GM23338 (cell line): ENCODE results near the gene SULT1A1. TPM values are rescaled to one million over a fixed set of nuclear protein-coding genes. Genes with fewer than 3 reads are reported as not detected.

Source experiments
- ATAC-seq: fragments of 200-7000 bp; cut with Tn5 transposase; 3 replicates; pipeline ENCODE4 v1.9.1; 2020
- DNase-seq: peaks from one replicate; pipeline ENCODE4 v3.0.0-alpha.2; 2015; ENCODE audit warnings: low spot score
- H2AFZ ChIP-seq: fragments of 200-600 bp; sonication (generic); 2 replicates; pipeline ENCODE4 v1.8.0; 2016; ENCODE audit warnings: antibody characterized with exemption, mild to moderate bottlenecking, moderate library complexity
- H3F3A ChIP-seq: fragments of 200-600 bp; sonication (generic); replicated peaks from 2 replicates; pipeline ENCODE4 v1.8.0; 2017; ENCODE audit warnings: antibody characterized with exemption, mixed run types, low read depth
- H3K27ac ChIP-seq: fragments of 200-600 bp; sonication (generic); 2 replicates; pipeline ENCODE4 v1.6.1; 2016; ENCODE audit warnings: low read depth
- H3K27me3 ChIP-seq: fragments of 200-600 bp; sonication (generic); 2 replicates; pipeline ENCODE4 v1.8.0; 2016; ENCODE audit warnings: mild to moderate bottlenecking, mixed run types, moderate library complexity; ENCODE audit not compliant: insufficient read depth
- H3K36me3 ChIP-seq: fragments of 200-600 bp; sonication (generic); 2 replicates; pipeline ENCODE4 v1.8.0; 2016; ENCODE audit warnings: mild to moderate bottlenecking; ENCODE audit not compliant: insufficient read depth
- H3K4me1 ChIP-seq: fragments of 200-600 bp; sonication (generic); 2 replicates; pipeline ENCODE4 v1.8.0; 2016; ENCODE audit warnings: mild to moderate bottlenecking, moderate library complexity; ENCODE audit not compliant: insufficient read depth
- H3K4me2 ChIP-seq: fragments of 200-600 bp; sonication (generic); 2 replicates; pipeline ENCODE4 v1.7.1; 2017; ENCODE audit warnings: mixed run types
- H3K4me3 ChIP-seq: fragments of 200-600 bp; sonication (generic); 2 replicates; pipeline ENCODE4 v1.6.1; 2016; ENCODE audit warnings: mixed run types
- H3K79me2 ChIP-seq: fragments of 200-600 bp; sonication (generic); replicated peaks from 2 replicates; pipeline ENCODE4 v1.8.0; 2017; ENCODE audit warnings: mild to moderate bottlenecking; ENCODE audit not compliant: insufficient read depth
- H3K9me2 ChIP-seq: fragments of 200-600 bp; sonication (generic); 2 replicates; pipeline ENCODE4 v1.8.0; 2017; ENCODE audit not compliant: insufficient read depth
- H4K20me1 ChIP-seq: fragments of 200-600 bp; sonication (generic); replicated peaks from 2 replicates; pipeline ENCODE4 v1.8.0; 2017; ENCODE audit warnings: mild to moderate bottlenecking; ENCODE audit not compliant: insufficient read depth
- H3K27ac Mint-ChIP-seq: 2 replicates; pipeline ENCODE4 v1.8.0; 2020; ENCODE audit warnings: inconsistent platforms, mild to moderate bottlenecking, moderate library complexity, mixed read lengths
- H3K27me3 Mint-ChIP-seq: 3 replicates; pipeline ENCODE4 v1.8.0; 2022; ENCODE audit warnings: low read depth, mild to moderate bottlenecking, moderate library complexity, mixed read lengths, inconsistent platforms; ENCODE audit not compliant: insufficient read depth, poor library complexity
- H3K36me3 Mint-ChIP-seq: 3 replicates; pipeline ENCODE4 v1.8.0; 2021; ENCODE audit warnings: low read depth, mild to moderate bottlenecking, inconsistent platforms, moderate library complexity, mixed read lengths
- H3K4me1 Mint-ChIP-seq: 3 replicates; pipeline ENCODE4 v1.8.0; 2020; ENCODE audit warnings: mild to moderate bottlenecking, inconsistent platforms, mixed read lengths
- H3K4me3 Mint-ChIP-seq: 3 replicates; pipeline ENCODE4 v1.8.0; 2021; ENCODE audit warnings: moderate library complexity, mild to moderate bottlenecking, inconsistent platforms, mixed read lengths
- H3K9me3 Mint-ChIP-seq: 3 replicates; pipeline ENCODE4 v1.8.0; 2020; ENCODE audit warnings: moderate library complexity, mild to moderate bottlenecking, inconsistent platforms, mixed read lengths
- CREB1 ChIP-seq: fragments of 250-450 bp; sonication (Bioruptor Pico); IDR thresholded peaks from 2 replicates; pipeline ENCODE4 v1.5.0; 2020; ENCODE audit warnings: low read depth, mild to moderate bottlenecking, moderate library complexity
- CTCF ChIP-seq, 2 experiments: fragments of 200-600 bp in 1 of 2; sonication (generic) in 1 of 2; conservative IDR thresholded peaks; 2 replicates each; pipeline versions ENCODE4 v1.5.1 to v1.6.1; 2016 to 2017; ENCODE audit warnings: antibody characterized with exemption in 2 of 2, low read depth in 2 of 2, mild to moderate bottlenecking in 2 of 2, moderate library complexity in 1 of 2
- ETS1 ChIP-seq: IDR thresholded peaks from 2 replicates; pipeline ENCODE4 v1.6.1; 2016; ENCODE audit warnings: antibody characterized with exemption
- EZH2 ChIP-seq: fragments of 200-600 bp; sonication (generic); IDR thresholded peaks from one replicate; pipeline ENCODE4 v1.8.0; 2017; ENCODE audit warnings: antibody characterized with exemption, mild to moderate bottlenecking, low read depth; ENCODE audit not compliant: unreplicated experiment
- EZH2phosphoT487 ChIP-seq: fragments of 200-600 bp; sonication (generic); IDR thresholded peaks from one replicate; pipeline ENCODE4 v1.8.1; 2018; ENCODE audit warnings: antibody characterized with exemption; ENCODE audit not compliant: unreplicated experiment
- JUNB ChIP-seq: IDR thresholded peaks from one replicate; pipeline ENCODE4 v1.6.1; 2016; ENCODE audit warnings: antibody characterized with exemption; ENCODE audit not compliant: unreplicated experiment
- NANOG ChIP-seq: IDR thresholded peaks from 2 replicates; pipeline ENCODE4 v1.6.1; 2016; ENCODE audit warnings: antibody characterized with exemption, borderline replicate concordance
- POLR2AphosphoS5 ChIP-seq: IDR thresholded peaks from 2 replicates; pipeline ENCODE4 v1.6.1; 2016; ENCODE audit warnings: antibody characterized with exemption, low read depth
- STAT1 ChIP-seq: IDR thresholded peaks from one replicate; pipeline ENCODE4 v1.6.1; 2016; ENCODE audit warnings: antibody characterized with exemption; ENCODE audit not compliant: unreplicated experiment
- ZNF114 ChIP-seq: fragments of 250-450 bp; sonication (Bioruptor Pico); IDR thresholded peaks from 2 replicates; pipeline ENCODE4 v1.5.0; 2020; ENCODE audit warnings: mild to moderate bottlenecking, moderate library complexity
- ZNF331 ChIP-seq: fragments of 250-450 bp; sonication (Bioruptor Pico); IDR thresholded peaks from 2 replicates; pipeline ENCODE4 v1.5.0; 2020; ENCODE audit warnings: low read depth, mild to moderate bottlenecking, moderate library complexity
- ZNF462 ChIP-seq: fragments of 250-450 bp; sonication (Bioruptor Pico); IDR thresholded peaks from 2 replicates; pipeline ENCODE4 v1.5.0; 2020; ENCODE audit warnings: mild to moderate bottlenecking, moderate library complexity
- polyA plus RNA-seq: library from polyadenylated mRNA; unstranded; fragments of >200 nt; fragmentation: Nextera tagmentation; extraction: Ambion mirVana; gene quantifications from 2 replicates; pipeline ENCODE4 v1.2.1, GENCODE V29; 2016
- total RNA-seq: library from RNA; depleted of rRNA; stranded (reverse); fragments of >200 nt; shearing (Covaris generic); gene quantifications from 2 replicates; pipeline ENCODE4 v1.2.3, GENCODE V29; 2014

SULT1A1 gene
- total and polyA plus RNA-seq, 2 experiments from 2014 or later: 1.7 to 2.4 TPM

GRCh38 chr16:28580726-28581315 lies 29.0 kb downstream of the SULT1A1 start:
- no peaks in the 10 kb centered on the region; the same call in none of the 2 replicates for H4K20me1 ChIP-seq
- no peaks in the 10 kb centered on the region for H3K9me2 ChIP-seq
- TF ChIP-seq CTCF (conservative IDR thresholded peaks at IDR 0.05; ENCODE audit: low read depth in 2 of 2) (no peak), EZH2 (no peak), ZNF331 (CRISPR knock-in tag) (no peak), ETS1 (no peak), POLR2AphosphoS5 (no peak), NANOG (no peak), JUNB (no peak), CREB1 (no peak), ZNF114 (CRISPR knock-in tag) (no peak), STAT1 (no peak), EZH2phosphoT487 (no peak), ZNF462 (CRISPR knock-in tag) (no peak)
- no peak overlapping the region for H3K4me3 ChIP-seq
- Mint-ChIP-seq H3K27me3 (no peaks in the 10 kb centered on the region), H3K4me3 (no peak overlapping the region), H3K27ac (no peak overlapping the region), H3K9me3 (no peaks in the 10 kb centered on the region), H3K4me1 (no peaks in the 10 kb centered on the region), H3K36me3 (peaks cover 13% of the 10 kb centered on the region)
- H2AFZ ChIP-seq: no peak overlapping the region
- no peak for ATAC-seq
- H3K36me3 ChIP-seq: peaks cover 4% of the 10 kb centered on the region; the same call in 1 of the 2 replicates
- H3K4me1 ChIP-seq: no peaks in the 10 kb centered on the region
- no peaks in the 10 kb centered on the region for H3K79me2 ChIP-seq
- DNase-seq: no peak
- H3K27ac ChIP-seq: no peak overlapping the region
- H3F3A ChIP-seq: no peaks in the 10 kb centered on the region
- no peak overlapping the region for H3K4me2 ChIP-seq
- no peaks in the 10 kb centered on the region for H3K27me3 ChIP-seq
